Prostate gland (tissue), 2 donors: ENCODE data around the gene GRIN2A. TPM values are rescaled to one million over a fixed set of nuclear protein-coding genes. Genes with fewer than 3 reads are reported as not detected.

Experiments used
- DNase-seq: peaks from one replicate; pipeline ENCODE4 v3.0.0-alpha.2; 2019; ENCODE audit warnings: low spot score
- H3K27ac ChIP-seq, 2 donors: fragments of 200-600 bp; sonication (generic); 2 replicates each; pipeline ENCODE4 v1.5.1; 2017 to 2019
- H3K27me3 ChIP-seq: fragments of 200-600 bp; sonication (generic); replicated peaks from 2 replicates; pipeline ENCODE4 v1.5.1; 2019; ENCODE audit not compliant: insufficient read depth
- H3K36me3 ChIP-seq, 2 donors: fragments of 200-600 bp; sonication (generic); 1 replicate in 1 of 2; 2 replicates in 1 of 2; pipeline versions ENCODE4 v1.5.1 to v1.8.1; 2017 to 2019
- H3K4me1 ChIP-seq: fragments of 200-600 bp; sonication (generic); replicated peaks from 2 replicates; pipeline ENCODE4 v1.5.1; 2019
- H3K4me3 ChIP-seq, 2 donors: fragments of 200-600 bp; sonication (generic); 2 replicates each; pipeline ENCODE4 v1.5.1; 2017 to 2019
- H3K9me3 ChIP-seq: fragments of 200-600 bp; sonication (generic); 2 replicates; pipeline ENCODE4 v1.5.1; 2017
- POLR2A ChIP-seq: fragments of 450-650 bp; IDR thresholded peaks from one replicate; pipeline ENCODE4 v1.6.1; 2016; ENCODE audit warnings: antibody characterized with exemption, mild to moderate bottlenecking
- POLR2AphosphoS5 ChIP-seq: sonication (generic); formaldehyde crosslinking; IDR thresholded peaks from one replicate; pipeline ENCODE4 v1.6.1; 2017; ENCODE audit warnings: antibody characterized with exemption
- WGBS: methylation state at CpG from one replicate; pipeline ENCODE4 v1.1.5; 2018; 5-methylcytosine and 5-hydroxymethylcytosine counted together
- intact Hi-C: fragments of 100-400 bp; cut with DNase I; formaldehyde crosslinking; loops from one replicate; pipeline ENCODE4 v1.14.2; 2022
- total RNA-seq, 2 donors: library from RNA; depleted of rRNA; stranded (reverse); fragments of >200 nt; gene quantifications; one replicate each; pipeline ENCODE4 v1.1.0, GENCODE V29; 2016
- TF ChIP-seq, protein P1 (sequence below), 4 experiments: fragments of 200-600 bp in 2 of 4; fragments of 450-650 bp in 2 of 4; sonication (generic) in 2 of 4; IDR thresholded peaks; 1 replicate in 3 of 4; 2 replicates in 1 of 4; pipeline ENCODE4 v1.5.1; 2016 to 2019; ENCODE audit warnings: antibody characterized with exemption in 4 of 4, mild to moderate bottlenecking in 2 of 4, moderate library complexity in 2 of 4

Gene GRIN2A
- total RNA-seq, 2 donors from 2014 or later: 0.23 to 11.4 TPM

DNA sequence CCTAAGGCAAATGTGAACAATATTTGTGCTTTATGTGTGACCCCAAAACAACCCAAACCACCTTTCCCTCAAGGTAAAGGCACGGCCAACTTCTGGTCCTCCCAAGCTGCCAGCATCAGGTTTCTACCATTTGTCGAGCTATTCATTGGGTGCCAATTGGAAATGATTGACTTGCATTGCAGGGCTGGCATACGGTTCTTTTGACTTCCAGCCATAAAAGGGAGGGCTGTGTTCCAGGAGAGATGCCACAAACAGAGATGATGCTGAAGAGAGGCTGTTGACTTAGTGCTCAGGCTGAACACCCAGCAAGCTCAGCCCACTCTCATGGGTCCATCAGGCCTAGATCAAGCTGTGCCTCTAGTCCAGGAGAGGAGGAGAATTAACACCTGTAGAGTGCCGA, 252.4 kb downstream of the GRIN2A start:
- WGBS: 62% methylated on average over 4 of the region's 4 CpGs
- H3K4me1 ChIP-seq: no peaks in the 10 kb centered on the region
- no peaks in the 10 kb centered on the region for H3K36me3 ChIP-seq
- H3K9me3 ChIP-seq: no peaks in the 10 kb centered on the region
- no peak overlapping the region for H3K4me3 ChIP-seq
- intact Hi-C loops: no loop called here
- no peak overlapping the region for H3K27ac ChIP-seq
- H3K27me3 ChIP-seq: no peaks in the 10 kb centered on the region
- DNase-seq: no peak
- TF ChIP-seq POLR2AphosphoS5 (no peak), POLR2A (no peak)
- TF ChIP-seq, protein P1, sequence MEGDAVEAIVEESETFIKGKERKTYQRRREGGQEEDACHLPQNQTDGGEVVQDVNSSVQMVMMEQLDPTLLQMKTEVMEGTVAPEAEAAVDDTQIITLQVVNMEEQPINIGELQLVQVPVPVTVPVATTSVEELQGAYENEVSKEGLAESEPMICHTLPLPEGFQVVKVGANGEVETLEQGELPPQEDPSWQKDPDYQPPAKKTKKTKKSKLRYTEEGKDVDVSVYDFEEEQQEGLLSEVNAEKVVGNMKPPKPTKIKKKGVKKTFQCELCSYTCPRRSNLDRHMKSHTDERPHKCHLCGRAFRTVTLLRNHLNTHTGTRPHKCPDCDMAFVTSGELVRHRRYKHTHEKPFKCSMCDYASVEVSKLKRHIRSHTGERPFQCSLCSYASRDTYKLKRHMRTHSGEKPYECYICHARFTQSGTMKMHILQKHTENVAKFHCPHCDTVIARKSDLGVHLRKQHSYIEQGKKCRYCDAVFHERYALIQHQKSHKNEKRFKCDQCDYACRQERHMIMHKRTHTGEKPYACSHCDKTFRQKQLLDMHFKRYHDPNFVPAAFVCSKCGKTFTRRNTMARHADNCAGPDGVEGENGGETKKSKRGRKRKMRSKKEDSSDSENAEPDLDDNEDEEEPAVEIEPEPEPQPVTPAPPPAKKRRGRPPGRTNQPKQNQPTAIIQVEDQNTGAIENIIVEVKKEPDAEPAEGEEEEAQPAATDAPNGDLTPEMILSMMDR (IDR thresholded peaks at IDR 0.05): no peak

DNA sequence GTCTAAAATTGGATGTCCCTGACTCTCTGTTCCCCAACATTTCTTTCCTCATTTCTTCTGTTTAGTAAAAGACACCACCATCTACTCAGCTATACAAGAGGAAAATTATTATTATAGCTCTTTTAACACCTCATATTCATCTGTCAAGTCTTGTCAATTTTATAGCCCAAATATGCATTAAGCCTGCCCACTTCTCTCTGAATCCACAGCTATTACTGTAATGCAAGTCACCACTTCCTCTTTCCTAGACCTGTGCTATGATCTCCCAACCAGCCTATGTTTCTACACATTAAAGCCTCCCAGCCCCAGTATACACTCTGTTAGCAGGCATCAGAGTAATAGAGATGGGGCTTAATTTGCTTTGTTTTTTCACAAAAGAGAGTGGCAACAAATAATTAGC, 252.9 kb downstream of the GRIN2A start:
- DNase-seq: no peak
- no peak for TF ChIP-seq POLR2AphosphoS5
- TF ChIP-seq POLR2A: no peak
- TF ChIP-seq, protein P1 (IDR thresholded peaks at IDR 0.05): no peak

DNA sequence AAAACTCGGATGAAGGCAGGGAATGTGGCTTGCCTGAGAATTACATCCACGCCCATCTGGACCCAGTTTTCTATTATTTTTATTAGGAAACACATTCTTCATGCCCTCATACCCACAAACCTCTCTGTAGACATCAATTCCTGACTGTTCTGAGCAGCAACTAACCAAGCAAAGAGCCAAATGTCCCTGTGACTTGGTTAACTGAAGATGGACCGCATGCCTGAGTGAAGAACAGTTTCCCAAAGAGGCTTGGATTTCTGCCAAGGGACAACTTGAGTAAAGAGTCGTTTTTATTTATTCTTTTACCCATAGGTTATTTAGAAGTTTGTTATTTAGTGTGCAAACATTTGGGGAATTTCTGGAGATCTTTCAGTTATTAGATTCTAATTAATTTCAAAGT, 259.8 kb downstream of the GRIN2A start:
- intact Hi-C loops: no loop called here
- no peak for DNase-seq
- no peaks in the 10 kb centered on the region for H3K4me1 ChIP-seq
- H3K9me3 ChIP-seq: no peaks in the 10 kb centered on the region
- no peak overlapping the region for H3K27ac ChIP-seq
- no peak overlapping the region for H3K4me3 ChIP-seq
- H3K36me3 ChIP-seq: no peaks in the 10 kb centered on the region
- TF ChIP-seq POLR2A (no peak), POLR2AphosphoS5 (no peak)
- TF ChIP-seq, protein P1 (IDR thresholded peaks at IDR 0.05): no peak
- no peaks in the 10 kb centered on the region for H3K27me3 ChIP-seq
- WGBS: 21% methylated on average over 4 of the region's 4 CpGs

More for the DNA sequence above, 252.9 kb downstream of the GRIN2A start:
- Histone ChIP-seq H3K9me3 (no peaks in the 10 kb centered on the region), H3K27ac (no peak overlapping the region), H3K4me3 (no peak overlapping the region), H3K27me3 (no peaks in the 10 kb centered on the region), H3K36me3 (no peaks in the 10 kb centered on the region), H3K4me1 (no peaks in the 10 kb centered on the region)
- intact Hi-C loops: no loop called here

DNA sequence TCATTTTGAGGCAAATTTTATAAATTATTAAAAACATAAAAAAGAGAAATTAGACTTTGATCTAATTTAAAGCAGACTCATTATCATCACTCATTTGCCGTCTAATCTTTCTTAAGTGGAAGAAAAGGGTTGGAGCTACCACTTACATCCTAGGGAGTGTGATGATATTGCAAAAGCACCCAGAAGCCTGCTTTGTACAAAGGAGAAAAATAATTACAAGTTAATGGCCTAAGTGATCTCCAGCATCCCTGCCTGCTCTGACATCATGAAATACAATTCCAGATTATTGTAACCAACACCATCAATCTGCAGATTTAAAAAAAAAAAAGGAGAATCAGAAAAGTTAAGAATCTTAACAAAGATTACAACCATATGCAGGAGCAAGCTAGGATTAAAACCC, 260.2 kb downstream of the GRIN2A start:
- Histone ChIP-seq H3K9me3 (no peaks in the 10 kb centered on the region), H3K27me3 (no peaks in the 10 kb centered on the region), H3K27ac (no peak overlapping the region), H3K36me3 (no peaks in the 10 kb centered on the region), H3K4me3 (no peak overlapping the region), H3K4me1 (no peaks in the 10 kb centered on the region)
- intact Hi-C loops: no loop called here
- no peak for DNase-seq
- WGBS: 80% methylated on average over 1 of the region's 1 CpG
- TF ChIP-seq POLR2A (no peak), POLR2AphosphoS5 (no peak)
- TF ChIP-seq, protein P1 (IDR thresholded peaks at IDR 0.05): no peak

DNA sequence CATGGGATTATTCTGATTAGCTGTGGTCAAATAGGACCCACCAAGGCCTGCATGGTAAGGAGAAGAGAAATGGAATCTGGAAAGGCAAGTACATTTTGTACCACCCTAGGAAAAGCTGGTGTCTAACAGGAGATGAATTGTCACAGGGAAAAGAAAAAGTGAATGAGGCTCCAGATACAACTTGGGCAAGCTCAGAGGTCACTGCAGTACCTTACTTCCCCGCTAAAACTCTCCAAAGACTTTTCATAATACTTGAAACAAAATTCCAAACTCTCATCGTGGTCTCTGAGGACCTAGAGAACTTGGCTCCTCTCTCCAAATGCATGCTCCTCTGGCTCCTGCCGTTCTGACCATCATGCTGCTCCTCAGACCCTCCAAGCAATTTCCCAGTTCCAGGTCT, 262.8 kb downstream of the GRIN2A start:
- Histone ChIP-seq H3K9me3 (no peaks in the 10 kb centered on the region), H3K27me3 (no peaks in the 10 kb centered on the region), H3K4me1 (no peaks in the 10 kb centered on the region), H3K4me3 (no peak overlapping the region), H3K27ac (no peak overlapping the region), H3K36me3 (no peaks in the 10 kb centered on the region)
- no peak for DNase-seq
- intact Hi-C loops: no loop called here
- WGBS: 90% methylated on average over 3 of the region's 3 CpGs
- TF ChIP-seq POLR2AphosphoS5 (no peak), POLR2A (no peak)
- TF ChIP-seq, protein P1 (IDR thresholded peaks at IDR 0.05): no peak
